Stomach (tissue), 4 donors: ENCODE results near the gene PACC1.

Experiments used
- POLR2A ChIP-seq, 4 donors: fragments of 450-650 bp; IDR thresholded peaks; one replicate each; pipeline ENCODE4 v1.6.1; 2016; ENCODE audit warnings: antibody characterized with exemption in 4 of 4, control low read depth in 2 of 4, mild to moderate bottlenecking in 1 of 4, moderate library complexity in 1 of 4
- POLR2AphosphoS5 ChIP-seq, 3 donors: sonication (generic); formaldehyde crosslinking; IDR thresholded peaks; one replicate each; pipeline ENCODE4 v1.6.1; 2016; ENCODE audit warnings: antibody characterized with exemption in 3 of 3
- TF ChIP-seq, protein P1 (sequence below), 7 experiments: fragments of 450-650 bp in 4 of 7; fragments of 200-600 bp in 3 of 7; sonication (generic) in 3 of 7; IDR thresholded peaks; one replicate each; pipeline ENCODE4 v1.5.1; 2016 to 2019; ENCODE audit warnings: antibody characterized with exemption in 7 of 7, control low read depth in 2 of 7, mild to moderate bottlenecking in 1 of 7

DNA sequence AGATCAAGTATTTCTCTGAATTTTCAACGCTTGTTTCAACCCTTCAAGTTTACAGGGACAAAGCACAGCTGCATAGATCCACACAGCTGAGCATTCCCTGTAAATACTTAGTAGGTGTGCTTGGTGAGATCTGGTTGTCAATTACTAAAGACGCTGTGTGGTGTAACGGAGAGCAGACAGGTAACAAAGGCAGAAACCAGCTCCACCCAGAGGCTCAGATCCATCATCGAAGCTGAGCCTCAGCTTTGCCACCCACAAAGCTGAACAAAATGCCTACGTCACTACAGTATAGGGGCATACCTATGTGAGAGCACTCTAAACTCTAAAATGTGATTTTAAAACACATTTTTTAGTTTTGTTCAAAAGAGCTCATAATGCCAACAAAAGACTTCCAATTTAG is 38.7 kb downstream of the PACC1 start:
- TF ChIP-seq, protein P1, sequence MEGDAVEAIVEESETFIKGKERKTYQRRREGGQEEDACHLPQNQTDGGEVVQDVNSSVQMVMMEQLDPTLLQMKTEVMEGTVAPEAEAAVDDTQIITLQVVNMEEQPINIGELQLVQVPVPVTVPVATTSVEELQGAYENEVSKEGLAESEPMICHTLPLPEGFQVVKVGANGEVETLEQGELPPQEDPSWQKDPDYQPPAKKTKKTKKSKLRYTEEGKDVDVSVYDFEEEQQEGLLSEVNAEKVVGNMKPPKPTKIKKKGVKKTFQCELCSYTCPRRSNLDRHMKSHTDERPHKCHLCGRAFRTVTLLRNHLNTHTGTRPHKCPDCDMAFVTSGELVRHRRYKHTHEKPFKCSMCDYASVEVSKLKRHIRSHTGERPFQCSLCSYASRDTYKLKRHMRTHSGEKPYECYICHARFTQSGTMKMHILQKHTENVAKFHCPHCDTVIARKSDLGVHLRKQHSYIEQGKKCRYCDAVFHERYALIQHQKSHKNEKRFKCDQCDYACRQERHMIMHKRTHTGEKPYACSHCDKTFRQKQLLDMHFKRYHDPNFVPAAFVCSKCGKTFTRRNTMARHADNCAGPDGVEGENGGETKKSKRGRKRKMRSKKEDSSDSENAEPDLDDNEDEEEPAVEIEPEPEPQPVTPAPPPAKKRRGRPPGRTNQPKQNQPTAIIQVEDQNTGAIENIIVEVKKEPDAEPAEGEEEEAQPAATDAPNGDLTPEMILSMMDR (IDR thresholded peaks at IDR 0.05), result no peak
- TF ChIP-seq POLR2AphosphoS5 (IDR thresholded peaks at IDR 0.05), result no peak
- TF ChIP-seq POLR2A (IDR thresholded peaks at IDR 0.05), result no peak
